Hematopoietic multipotent progenitor cell treated with erythropoietin and hydrocortisone succinate and interleukin-3 and kit ligand, for 4 days (in vitro differentiated cells): ENCODE results near the gene RHOXF2.
"Not testable (repeated sequence)": the region's sequence is repeated elsewhere in the genome, so short reads cannot be mapped to it uniquely, and the experiment has no call there.

Experiments used
- DNase-seq: peaks from one replicate; pipeline ENCODE4 v3.0.0-alpha.2; 2015

The RHOXF2 gene, protein sequence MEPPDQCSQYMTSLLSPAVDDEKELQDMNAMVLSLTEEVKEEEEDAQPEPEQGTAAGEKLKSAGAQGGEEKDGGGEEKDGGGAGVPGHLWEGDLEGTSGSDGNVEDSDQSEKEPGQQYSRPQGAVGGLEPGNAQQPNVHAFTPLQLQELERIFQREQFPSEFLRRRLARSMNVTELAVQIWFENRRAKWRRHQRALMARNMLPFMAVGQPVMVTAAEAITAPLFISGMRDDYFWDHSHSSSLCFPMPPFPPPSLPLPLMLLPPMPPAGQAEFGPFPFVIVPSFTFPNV

DNA sequence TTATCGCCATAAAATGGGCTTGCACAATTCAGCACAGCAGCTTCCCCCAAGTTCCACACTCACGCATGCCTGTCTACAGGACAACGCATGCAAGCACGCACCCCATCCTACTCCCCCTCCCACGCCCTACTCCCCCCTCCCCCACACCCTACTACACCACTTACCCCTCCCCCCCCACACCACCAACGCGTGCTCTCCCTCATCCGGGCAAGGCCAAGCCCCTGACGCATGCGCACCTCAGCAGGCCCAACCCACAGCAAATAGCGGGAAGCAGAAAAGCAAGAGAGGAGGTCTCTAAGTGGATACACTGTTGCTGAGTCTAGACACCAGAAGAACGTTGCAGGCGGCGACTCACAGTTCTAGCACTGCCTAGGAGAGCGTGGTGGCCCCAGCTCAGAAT is at the start of gene RHOXF2:
Gene RHOXF2 (plus strand): TSS at position 301 of the 400 bp plus-strand sequence. CDS start 138 bp downstream, outside the sequence.
- not testable (repeated sequence) for DNase-seq

DNA sequence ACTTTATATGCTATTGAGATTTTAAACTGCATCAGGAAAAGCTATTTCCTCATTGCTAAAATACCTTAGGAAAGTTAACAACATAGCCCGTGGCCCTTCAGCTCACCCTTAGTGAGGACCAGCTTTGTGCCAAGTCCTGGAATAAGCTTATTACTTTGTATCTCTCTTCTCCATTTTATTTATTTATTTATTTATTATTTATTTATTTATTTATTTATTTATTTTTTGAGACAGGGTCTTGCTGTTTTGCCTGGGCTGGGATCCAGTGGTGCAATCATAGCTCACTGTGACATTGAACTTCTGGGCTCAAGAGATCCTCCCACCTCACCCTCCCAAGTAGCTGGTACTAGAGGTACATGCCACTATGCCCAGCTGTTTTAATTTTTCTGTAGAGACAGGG is 49.0 kb upstream of the RHOXF2 start:
- DNase-seq: no peak

DNA sequence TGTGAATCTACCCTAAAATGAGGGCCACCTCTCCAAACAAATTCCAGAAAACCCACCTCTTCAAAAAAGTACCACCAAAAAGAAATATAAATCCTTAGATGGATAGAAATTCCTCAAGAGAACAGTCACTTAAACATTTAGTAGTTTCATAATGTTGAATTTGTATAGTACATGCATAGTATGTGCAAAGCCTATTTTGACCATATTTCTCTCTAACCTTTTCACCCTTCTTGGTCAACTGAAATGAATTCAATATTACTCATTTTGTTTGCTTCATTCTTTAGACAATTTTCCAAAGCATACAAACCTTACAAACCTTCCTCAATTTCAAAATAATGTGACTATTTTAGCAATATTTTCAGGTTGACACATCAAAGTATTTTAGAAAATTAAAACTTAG is 46.8 kb upstream of the RHOXF2 start:
- DNase-seq: no peak

DNA sequence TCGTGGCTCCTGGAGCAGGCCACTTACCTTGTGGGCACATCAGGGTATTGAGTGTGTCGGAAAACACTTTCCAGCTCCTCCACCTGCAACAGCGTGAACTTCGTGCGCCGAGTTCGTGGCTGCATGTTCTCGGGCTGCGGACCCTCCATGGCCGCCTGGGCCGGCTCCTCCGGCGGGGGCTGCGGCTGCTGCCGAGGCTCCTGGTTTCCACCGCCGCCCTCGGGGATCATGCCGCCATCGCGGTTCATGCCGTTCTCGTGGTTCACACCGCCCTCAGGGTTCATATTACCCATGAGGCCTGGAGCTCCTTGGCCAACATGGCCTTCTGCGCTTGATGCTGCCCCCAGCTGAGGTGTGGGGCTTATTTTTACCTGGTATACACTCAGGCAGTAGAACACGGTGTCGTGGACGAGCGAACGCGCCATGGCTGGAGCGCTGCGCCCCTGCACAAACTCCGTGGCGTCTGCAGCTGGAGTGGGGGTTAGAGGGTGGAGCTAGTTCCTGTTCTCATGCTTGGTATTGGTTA is 42.9 kb upstream of the RHOXF2 start, which contains the start of gene RHOXF1:
Gene RHOXF1 (minus strand): TSS at position 476 of the 526 bp plus-strand sequence. CDS start 51 bp downstream, at position 425.
- no peak for DNase-seq

DNA sequence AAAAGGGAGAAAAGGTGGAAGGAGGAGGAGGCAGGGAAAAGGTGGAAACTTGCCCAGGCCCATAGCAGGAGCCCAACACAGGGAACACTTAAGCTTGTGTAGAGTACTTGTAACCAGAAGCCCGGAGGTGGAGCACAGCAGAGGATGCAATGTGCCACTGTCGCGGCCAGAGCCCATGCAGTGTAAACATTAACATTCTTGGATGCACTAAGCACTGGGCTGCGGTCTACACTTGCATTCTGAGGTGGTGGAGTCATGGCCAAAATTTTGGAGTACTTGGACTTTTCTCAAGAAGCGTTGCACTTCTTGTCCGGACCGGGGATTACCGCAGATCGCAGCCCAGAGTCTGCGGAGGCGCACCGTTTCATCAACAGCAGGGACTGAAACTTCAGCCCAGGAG is 38.2 kb upstream of the RHOXF2 start:
- no peak for DNase-seq

DNA sequence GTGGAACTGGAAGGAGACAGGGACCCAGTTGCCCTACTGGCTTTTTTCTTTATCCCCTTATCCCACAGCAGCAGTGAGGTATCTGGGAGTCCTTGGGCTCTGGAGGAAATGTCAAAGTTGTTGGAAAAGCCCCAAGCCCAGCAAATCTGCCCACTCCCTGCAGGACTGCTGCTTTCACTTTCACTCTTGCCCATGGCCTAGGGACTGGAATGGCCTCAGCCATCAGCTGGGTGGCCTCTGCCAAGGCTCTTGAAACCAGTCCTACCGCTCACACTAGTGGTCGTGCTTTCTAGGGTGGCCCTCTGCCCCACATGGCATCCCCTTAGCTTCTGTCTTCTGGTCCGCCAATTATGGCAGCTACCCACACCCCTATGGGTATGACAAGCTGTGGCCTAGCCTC is 33.0 kb upstream of the RHOXF2 start:
- no peak for DNase-seq

DNA sequence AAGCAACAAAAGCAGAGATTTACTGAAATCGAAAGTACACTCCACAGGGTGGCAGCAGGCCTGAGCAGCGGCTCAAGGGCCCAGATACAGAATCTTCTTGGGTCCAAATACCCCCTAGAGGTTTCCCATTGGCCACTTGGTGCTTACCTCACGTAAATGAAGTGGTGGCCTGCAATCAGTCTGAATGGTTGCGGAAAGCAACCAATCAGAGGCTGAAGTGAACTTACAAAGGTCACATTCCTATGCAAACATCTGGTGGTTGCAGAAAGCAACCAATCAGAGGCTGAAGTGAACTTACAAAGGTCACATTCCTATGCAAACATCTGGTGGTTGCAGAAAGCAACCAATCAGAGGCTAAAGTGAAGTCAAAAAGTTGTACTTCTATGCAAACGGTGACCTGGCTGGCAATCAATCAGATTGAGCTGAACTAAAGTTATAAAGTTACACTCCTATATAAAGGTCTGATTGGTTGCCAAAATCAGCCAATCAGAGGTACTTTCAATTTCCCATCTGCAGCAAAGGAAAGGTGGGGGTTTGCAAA is 30.0 kb upstream of the RHOXF2 start:
- DNase-seq: not testable (repeated sequence)

DNA sequence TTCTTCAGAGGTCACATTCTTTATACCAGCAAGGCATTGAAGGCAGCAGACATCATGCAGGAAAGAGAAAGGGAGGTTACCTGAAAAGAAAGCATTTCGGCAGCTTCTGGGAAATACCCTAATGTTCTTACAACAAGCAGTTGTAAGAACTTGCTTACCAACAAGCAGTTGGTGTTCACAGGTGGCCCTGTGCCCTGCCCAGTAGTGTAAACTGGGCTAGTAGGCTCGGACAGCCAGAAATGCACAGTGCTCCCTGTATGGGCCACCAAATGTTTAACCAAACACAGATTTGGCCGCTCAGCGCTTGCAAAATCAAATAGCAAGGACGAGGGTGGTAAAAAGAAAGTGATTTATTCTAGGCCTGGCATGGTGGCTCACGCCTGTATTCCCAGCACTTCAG is 22.3 kb upstream of the RHOXF2 start:
- no peak for DNase-seq

DNA sequence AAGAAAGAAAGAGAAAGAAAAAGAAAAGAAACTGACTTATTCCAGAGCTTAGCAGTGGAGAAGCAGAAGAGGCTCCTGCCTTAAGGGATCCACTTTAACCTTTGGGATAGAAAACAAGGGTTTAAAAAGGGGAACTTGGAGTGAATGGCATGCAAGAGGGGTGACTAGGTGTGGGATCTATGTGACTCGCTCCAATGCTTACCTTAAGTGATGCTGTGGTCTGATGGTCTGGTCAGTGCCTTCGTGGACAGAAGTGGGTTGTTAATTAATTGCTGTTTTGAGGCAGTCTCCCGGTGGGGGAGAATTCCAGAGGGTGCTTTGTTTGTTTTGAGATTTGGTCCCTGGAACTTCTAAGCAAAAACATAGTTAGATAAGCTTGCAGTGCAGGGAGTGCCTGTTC is 21.6 kb upstream of the RHOXF2 start:
- no peak for DNase-seq

DNA sequence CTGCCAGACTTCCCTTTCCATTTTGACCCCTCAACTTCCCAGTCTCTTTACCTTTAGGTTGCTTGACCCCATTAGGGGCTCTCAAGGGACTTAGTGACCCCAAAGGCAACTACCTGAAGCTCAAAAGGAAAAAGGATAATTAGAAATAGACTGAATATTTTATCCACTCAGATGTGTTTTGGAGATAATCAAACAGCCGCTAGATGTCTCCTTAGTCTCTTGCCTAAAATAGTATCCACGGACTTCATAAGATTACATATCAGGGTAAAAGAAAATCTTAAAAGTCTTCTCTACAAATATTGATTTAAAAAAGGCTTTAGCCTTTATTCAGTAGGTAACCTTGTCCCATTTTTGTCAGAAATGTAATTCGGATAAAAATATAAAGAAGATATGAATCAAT is 21.0 kb upstream of the RHOXF2 start:
- no peak for DNase-seq

DNA sequence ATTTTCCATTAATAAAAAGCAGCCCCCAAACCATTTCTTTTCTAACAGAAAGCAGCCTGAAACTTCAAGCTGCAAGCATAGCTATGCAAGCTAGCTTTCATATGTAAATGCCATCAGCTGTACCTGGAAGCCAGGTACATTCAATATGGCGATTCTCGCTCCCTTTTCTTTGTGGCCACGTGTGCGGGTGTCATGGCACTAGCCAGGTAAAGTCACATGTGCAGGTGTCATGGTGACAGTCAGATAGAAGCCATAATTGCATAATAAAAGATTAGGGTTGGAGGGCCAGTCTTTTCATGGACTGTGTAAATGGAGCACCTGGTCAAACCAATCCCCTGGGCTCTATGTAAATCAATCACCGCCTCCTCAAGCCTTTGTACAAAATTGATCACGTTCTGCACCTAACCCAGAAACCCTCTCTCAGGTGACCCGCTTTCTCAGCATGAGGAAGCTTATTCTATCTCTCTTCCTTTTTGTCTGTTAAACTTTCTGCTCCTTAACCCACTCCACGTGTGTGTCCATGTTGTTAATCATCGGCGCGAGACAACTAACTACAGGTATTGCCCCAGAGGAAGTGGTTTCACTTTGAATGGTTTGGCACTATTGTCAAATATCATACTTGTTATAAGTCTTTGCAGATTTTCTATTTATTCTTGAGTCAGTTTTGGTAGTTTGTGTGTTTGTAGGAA is 18.0 kb upstream of the RHOXF2 start:
- DNase-seq: no peak

DNA sequence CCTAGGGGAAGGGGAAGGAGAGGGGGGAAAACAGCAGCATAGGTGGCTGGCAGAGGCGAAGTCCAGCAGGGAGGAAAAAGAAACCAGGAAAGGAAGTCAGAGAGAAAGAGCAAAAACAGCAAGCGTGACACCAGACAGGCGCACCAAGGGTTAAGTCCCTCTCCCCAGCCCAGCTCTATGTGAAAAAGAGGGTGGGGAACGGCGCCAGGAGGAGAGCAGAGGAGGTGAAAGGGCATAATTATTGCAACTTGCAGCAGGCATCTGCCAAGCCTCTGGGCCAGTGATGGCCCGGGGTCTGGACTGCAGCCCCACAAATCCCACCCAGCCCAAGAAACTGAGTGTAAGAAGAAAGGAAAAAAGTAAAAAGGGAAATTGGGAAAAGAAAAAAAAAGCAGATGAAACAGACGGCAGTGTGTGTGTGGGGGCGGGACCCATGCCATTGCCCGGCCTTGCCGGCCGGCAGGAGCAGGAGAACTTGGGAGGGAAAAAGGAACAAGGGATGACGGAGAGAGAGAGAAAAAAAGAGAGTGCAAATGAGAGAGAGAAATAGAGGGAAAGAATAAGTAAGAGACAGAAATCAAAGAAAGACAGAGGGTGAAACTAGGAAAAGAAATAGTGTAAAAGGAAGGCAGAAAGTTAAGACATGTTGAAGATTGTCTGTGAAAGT is 14.1 kb upstream of the RHOXF2 start:
- DNase-seq: peak; percentile 26

DNA sequence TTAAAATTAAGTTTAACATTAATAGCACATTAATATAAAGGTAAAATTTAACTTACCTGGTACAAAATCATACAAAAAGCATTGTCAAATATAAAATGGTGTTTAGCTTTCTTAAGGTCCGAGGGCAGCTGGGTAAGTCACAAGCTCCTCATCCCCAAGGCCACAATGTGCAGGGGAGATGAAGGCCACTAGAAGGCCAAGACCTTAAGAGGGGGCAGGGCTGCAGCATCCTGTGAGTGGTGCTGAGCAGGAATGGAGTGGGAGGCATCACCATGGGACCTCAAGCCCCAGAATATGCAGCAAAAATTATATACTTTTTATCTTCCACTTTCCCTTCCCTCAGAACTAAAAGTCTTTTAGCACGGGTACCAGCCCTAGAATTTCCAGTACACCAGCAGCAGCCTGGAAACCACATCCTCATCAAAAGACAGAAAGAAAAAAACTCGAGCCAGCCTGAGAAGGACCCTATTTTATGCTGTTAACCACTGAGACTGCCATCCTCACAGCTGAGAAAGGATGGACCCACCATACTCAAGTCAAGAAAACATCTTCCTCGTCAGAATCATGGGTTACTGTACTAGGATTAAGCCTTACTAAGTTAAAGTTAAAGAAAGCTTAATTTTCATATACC is 13.0 kb upstream of the RHOXF2 start:
- DNase-seq: peak; percentile 45

DNA sequence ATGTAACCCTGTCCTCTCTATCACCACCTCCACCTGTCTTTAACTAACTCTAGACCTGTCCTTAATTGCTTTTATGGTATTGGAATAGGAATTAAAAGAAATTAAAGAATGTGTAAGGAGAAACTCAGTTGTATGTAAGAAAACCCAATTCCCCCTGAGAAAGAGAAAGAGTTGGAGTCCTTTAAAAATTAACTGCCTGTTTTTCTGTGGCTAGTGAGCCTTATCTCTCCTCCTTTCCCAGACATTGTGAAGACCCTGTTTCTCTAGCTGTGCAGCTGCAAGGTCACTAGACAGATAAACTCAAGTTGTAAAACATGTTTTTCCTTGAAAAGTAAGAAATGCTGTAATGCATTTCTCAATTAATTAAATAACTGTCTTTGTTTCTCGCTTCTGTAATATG is 12.1 kb upstream of the RHOXF2 start:
- DNase-seq: peak; percentile 20

DNA sequence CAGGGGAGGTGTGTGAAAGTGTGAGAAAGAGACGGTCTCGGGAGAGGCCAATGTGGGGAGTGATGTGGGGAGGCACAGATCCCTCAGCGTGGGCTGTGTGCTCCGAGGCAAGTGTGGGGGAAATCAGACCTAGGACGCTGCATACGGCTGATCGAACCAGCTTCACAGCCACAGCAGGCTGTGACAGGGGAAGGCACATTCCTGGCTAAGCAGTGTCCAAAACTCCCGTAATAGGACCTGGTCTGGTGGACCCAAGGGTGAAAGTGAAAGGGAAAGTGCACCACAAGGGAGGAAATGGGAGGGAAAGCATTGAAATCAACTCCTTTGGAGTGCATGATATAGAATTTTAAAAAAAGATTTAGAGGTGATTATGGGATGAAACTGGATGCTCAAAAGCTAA is 10.9 kb upstream of the RHOXF2 start:
- DNase-seq: no peak

DNA sequence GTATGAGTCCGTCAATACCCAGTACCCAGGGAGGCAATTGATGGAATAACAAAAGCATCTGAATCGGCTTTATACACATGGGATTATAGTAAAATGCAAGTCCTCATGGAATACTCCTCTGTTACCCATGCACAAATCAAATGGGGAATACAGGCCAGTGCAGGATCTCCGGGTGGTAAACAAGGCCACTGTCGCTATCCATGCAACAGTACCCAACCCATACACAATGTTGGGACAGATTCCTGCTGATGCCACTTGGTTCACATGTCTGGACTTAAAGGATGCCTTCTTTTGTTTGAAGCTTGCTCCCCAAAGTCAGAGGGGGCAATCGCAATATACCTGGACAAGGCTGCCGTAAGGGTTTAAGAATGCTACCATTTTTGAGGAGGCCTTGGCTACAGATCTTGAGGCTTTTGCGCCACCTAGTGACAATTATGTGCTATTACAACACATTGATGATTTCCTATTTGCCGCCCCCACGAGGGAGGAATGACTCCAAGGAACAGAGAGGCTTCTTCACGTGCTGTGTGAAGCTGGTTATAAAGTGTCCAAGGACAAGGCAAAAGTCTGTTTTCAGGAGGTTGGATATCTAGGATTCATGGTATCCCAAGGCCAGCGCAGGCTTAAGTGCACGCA is 8.2 kb upstream of the RHOXF2 start:
- DNase-seq: not testable (repeated sequence)

DNA sequence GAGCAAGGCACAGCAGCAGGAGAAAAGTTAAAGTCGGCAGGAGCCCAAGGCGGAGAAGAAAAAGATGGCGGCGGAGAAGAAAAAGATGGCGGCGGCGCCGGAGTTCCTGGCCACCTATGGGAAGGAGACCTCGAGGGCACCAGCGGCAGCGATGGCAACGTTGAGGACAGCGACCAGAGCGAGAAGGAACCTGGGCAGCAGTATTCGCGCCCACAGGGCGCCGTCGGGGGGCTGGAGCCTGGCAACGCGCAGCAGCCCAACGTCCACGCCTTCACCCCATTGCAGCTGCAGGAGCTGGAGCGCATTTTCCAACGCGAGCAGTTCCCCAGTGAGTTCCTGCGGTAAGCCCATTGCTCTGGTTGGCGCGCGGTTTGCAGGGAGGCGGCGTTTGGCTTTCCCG is 673 bp downstream of the RHOXF2 start:
- not testable (repeated sequence) for DNase-seq

DNA sequence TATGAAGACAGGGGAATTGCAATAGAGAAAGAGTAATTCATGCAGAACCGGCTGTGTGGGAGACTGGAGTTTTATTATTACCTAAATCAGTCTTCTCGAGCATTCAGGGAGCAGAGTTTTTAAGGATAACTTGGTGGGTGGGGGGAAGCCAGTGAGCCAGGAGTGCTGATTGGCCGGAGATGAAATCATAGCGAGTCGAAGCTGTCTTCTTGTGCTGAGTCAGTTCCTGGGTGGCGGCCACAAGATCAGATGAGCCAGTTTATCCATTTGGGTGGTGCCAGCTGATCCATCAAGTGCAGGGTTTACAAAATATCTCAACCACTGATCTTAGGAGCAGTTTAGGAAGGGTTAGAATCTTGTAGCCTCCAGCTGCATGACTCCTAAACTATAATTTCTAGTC is 34.8 kb downstream of the RHOXF2 start:
- DNase-seq: not testable (repeated sequence)

DNA sequence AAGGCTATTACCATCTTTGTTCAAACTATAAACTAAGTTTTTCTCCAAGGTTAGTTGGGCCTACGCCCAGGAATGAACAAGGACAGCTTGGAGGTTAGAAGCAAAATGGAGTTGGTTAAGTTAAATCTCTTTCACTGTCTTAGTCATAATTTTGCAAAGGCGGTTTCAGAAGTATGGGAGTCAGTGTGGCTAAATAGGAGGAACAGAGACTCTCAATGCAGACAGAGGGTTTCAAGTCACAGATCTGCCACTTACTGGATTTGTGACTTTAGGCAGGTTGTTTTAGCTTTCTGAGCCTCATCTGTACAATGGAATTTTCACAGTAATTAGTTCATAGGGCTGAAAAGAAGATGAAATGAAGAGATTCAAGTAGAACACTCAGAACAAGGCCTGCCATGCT is 35.3 kb downstream of the RHOXF2 start:
- not testable (repeated sequence) for DNase-seq

DNA sequence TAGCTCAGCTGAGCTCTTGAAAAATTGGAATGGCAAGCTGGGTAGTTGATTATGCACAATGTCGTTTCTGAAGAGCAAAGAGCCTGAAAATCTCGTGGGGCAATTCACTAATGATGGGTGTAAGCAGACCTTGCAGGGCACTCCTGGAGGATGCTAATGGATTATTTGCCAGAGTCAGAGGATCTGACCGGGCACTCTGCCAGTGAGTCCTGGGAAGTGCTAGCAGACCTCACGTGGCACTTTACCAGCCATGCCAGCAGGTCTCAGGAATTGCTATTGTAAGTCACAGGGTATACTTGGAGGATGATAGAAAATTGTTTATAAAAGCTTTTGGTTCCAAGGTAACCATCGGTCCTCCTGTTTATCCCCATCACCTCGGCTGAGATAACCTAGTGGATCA is 37.4 kb downstream of the RHOXF2 start:
- not testable (repeated sequence) for DNase-seq

DNA sequence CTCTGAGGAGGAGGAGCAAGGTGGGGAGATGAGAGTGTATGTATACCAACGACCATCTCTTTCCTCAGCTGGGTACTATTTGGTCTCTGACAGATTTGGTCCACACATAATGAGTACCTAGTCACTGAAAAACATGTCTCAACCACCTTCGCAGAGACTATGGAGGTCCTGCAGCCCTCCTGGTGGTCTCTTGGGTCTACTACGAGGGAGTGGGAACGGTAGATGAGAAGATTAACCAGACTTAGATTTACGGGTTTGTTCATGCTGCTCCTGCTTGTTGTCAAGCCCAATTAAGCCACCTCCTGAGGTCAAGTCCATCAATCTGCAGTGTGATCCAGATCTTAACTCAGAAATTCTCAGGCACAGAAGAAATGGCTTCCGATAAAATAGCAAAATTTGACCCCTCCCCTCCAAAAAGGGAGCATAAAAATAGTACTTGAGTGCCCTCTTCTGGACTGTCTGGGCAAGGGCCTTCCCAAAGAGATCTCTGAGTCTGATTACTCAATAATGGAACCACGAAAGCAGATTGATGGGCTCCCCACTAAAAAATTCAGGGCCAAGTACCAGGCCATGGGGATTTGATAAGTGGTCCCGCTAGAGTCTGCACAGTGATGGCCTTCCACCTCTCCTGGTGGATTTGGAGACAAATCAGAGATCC is 38.3 kb downstream of the RHOXF2 start:
- not testable (repeated sequence) for DNase-seq

DNA sequence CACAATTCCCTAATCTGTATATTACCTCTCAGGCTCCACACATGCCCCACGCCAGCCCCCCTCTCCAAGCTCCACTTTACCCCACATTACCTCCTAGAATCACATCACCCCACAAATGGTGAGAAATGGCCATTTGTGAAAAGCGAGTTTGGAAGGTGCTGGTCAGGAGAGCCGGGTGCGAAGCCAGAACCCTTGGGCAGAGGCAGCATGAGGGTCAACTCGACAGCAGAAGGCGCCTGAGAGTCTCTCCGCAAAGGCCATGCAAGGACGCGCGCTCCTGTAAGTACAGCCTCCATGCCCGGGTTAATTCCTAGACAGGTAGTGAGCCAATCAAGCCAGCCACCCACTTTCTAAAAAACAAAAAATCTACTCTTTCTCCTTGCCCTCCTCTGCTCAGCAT is 42.4 kb downstream of the RHOXF2 start:
- DNase-seq: no peak
